Ovary (tissue), 3 donors: ENCODE results near the gene RSPH1.

Experiments used
- CTCF ChIP-seq, 3 donors: fragments of 450-650 bp in 2 of 3; fragments of 200-600 bp in 1 of 3; IDR thresholded peaks; one replicate each; pipeline versions ENCODE4 v1.5.1 to v1.8.0; 2016 to 2022; ENCODE audit warnings: antibody characterized with exemption in 3 of 3, mild to moderate bottlenecking in 1 of 3
- EP300 ChIP-seq: sonication (generic); formaldehyde crosslinking; IDR thresholded peaks from one replicate; pipeline ENCODE4 v1.6.1; 2017; ENCODE audit warnings: antibody characterized with exemption
- POLR2A ChIP-seq: fragments of 450-650 bp; IDR thresholded peaks from one replicate; pipeline ENCODE4 v1.6.1; 2017; ENCODE audit warnings: antibody characterized with exemption, mild to moderate bottlenecking, moderate library complexity
- donor health status: DM: no; HTN: no; CAD: no.

DNA sequence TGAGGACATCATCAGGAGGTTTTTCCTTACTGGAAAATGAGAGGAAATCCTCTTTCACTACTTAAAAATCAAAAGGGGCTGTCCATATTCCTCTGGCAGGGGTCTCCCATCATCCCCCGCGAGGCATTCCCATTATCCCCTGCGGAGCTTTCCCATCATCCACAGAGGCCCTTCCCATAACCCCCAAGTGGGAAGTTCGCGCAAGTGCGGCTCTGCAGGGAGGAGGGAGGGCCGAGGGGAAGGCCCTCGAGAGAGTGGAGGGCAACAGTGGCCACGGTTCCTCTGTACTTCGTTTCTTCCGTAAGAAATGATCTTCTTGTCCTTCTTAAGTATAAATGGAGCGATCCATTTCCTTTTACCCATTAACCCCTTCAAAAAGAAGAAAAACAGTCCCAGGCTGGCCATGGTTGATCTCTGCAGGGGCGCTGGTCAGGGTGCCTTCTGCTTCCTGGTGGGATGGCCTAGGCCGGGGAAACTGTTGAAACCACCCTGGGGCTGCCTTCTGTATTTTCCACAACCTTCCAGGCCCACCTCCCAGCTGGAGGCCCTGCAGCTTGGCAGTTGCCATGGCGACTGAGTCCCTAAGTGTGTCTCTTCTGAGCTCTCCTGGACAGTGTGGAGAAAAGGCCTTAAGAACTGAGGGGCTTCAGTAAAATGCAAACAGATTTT lies 3.6 kb upstream of the RSPH1 start:
- TF ChIP-seq CTCF (IDR thresholded peaks at IDR 0.05) (no peak), POLR2A (no peak), EP300 (no peak)
